Activated naive CD4-positive, alpha-beta T cell treated with anti-CD3 and anti-CD28 coated beads, Interleukin-2, amount 50 U/mL, for 16 hours (primary cell): ENCODE results near the gene SNHG17.

Experiments used
- DNase-seq: peaks from one replicate; pipeline ENCODE4 v3.0.0-alpha.2; 2020

Gene SNHG17

DNA sequence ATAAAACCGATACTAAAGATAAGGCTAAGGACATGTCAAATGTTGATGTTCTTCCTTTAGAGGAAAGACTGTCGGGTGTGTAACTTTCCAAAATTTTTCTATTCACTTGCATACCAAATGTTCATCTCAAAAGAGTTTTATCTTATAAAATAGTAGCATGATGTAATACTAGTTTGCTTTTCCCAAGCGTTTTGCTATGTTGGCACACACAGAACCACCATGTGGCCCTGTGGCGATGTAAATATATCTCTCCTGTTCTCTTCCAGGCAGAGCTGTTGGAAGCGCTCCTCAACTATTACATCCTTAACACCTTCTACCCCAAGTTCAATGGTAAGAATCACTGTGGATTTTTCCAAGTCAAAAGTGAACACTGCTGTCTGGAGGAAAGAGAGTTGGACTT, 62.3 kb downstream of the SNHG17 start:
- DNase-seq: no peak
